Dedifferentiated amniotic fluid mesenchymal stem cell (primary cell): ENCODE data around the gene LIPT2.

Experiments used
- DNase-seq: peaks from one replicate; pipeline ENCODE4 v3.0.0-alpha.2; 2016; ENCODE audit errors: extremely low spot score

LIPT2 gene

DNA sequence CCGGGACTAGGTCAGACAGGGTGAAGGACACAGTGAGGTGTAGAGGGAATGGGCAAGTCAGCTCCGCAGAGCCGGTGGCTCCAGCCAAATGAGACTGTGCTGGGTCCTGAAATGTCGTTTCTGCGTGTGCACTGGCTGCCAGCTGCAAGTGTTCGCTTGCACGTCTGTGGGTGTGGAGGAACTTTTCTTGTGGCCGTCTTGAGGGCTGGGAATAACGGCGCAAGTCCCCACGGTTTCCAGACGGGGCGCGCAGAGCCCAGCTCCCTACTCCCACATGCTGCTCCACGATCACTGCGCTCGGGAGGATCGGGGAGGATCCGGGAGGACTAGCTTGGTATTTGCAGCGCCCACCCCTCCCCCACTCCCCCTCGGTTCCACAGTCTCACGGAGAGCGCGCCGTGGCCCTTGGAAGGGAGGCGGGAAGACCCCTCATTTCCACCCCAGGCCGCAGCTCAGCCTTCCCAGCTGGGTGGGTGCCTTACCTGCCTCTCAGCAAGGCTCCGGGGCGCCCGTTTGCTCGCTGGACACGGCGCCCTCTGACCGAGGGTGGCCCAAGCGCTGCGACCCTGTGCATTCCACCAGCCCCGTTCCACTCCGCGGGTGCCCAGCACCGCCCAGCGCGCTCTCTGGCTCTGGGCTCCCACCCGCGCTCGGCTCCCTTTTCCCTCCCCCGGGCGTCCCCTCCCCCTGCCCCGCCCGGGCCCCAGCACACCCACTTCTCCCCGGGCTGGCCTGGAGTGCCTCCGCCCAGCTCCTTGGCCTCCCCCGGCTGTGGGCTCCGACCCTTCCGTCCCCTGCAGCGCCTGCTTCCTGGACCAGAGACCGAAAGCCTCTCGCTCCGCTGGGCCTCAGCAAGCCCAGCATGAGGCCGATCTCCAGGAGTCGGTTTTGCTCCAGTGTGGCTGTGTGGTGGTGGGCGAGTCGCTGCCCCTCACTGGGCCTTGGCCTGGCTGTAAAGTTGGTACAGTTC lies 26.3 kb downstream of the LIPT2 start, which contains the start of gene KCNE3:
Gene KCNE3 (minus strand): TSS at position 634 of the 970 bp plus-strand sequence. CDS start 9,986 bp downstream, outside the sequence.
- DNase-seq: no peak

DNA sequence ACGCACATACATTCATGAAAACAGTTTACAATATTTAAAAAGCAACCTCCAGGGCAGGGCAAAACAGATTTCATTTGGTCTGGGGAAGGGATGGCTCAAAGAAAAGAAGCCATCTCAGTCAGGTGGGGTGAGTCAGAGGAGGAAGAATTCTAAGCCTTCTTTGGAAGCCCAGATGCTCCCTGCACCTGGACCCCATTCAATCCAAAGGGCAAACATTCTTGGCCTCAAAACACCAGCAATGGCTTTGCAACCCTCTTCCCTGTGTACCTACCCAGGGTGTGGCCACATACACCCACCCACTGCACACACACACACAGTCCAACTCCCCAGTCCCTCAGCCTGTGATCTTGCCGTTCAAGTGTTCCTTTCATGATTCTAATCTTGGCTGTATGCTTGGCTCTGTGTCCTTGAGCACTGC lies 28.2 kb downstream of the LIPT2 start:
- no peak for DNase-seq

DNA sequence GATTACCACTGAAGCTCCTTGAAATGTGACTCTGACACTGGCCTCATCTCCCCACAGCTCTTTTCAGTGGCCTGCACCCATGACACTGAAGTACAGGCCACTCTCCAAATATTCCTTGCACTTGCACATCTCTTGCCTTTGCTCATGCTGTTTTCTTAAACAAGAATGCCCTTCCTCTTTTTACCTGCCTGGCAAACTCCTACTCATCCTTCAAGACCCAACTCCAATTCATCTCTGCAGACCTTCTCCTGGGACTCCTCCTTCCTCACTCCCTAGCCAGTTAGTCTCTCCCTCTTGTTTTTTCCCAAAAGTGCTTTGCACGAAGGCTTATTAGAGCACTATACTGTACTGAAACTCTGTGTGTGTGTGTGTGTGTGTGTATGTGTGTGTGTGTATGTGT lies 28.8 kb downstream of the LIPT2 start:
- no peak for DNase-seq

DNA sequence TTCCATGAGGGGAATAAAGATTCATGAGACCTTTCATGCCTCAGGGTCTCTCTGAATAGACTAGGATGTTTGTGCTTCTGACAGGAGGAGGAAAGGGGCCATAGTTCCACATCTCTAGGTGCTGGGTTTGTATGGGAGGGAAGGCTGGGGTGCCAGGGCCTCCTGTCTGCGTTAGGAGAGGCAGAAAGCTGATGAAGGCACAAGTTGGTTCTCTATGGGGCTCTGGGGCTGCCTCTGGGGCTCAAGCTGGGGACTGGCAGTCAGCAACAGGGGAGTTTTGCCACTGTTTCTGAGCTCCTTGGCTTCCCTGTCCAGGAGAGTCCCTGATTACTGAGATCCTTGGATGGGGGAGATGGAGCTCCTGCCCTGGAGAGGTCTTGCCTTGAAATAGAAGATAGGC lies 30.3 kb downstream of the LIPT2 start:
- DNase-seq: no peak

DNA sequence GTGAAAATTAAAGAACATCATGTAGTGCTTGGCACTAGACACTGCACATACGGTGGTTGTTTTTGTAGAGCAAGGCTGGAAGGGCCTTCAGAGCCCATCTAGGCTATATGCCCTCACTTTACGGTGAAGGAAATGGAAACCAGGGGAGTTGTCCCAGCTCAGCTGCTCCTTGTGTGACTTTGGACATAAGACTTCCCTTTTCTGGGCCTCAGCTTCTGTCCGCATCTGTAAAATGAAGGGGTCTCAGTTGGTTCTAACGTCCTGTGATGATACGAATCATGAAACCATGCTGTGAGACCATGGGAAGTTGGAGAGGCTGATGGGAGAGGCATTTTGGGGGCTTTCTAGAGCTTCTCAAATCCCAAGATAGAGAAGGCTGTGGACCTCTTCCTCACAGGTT lies 30.9 kb downstream of the LIPT2 start:
- DNase-seq: no peak

DNA sequence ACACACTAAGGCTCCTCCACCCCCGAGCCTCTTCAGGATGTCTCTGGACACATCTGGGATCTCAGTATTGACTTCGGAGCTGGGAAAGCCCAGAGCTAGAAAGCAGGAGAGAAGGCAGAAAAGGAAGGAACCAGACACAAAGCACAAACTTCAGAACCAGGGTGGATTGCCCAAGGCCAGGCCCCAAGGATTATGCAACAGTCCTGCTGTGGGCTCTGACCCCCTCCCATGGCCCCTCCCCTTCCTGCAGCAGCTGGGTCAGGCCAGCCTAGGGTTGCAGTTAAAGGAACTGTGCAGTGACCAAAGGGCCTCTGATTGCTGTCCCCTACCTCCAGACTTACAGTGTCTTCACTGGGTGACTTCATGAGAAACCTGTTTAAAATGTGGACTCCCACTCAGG lies 31.5 kb downstream of the LIPT2 start:
- DNase-seq: no peak

DNA sequence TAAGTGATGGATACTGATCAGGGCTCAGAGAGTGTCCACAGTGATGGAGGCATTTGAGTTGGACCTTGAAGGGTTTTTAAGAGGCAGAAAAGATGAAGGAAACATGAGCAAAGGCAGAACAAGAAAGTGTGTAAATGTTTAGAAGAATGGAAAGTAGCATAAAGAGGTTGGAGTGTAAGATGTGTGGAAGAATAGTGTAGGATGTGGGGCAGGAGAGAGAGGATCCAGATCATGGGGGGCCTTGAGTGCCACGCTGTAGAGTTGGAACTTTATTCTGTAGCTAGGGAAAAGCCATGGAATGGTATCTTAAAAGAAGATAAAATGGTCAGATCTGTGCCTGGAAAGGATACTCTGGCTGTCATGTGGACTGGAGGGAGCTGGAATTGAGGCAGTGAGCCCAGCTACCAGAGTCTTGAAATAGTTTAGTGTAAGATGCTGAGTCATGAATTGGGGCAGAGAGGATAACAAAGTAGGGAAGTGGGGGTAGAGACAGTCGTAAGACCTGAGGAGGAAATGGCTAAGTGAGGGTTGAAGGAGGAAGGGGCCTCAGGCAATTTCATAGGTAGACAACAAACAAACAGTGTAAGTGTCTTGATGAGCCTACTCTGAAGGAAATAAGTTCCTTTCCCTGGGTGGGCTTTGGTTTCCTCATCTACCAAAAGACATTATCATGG lies 32.9 kb downstream of the LIPT2 start:
- no peak for DNase-seq

DNA sequence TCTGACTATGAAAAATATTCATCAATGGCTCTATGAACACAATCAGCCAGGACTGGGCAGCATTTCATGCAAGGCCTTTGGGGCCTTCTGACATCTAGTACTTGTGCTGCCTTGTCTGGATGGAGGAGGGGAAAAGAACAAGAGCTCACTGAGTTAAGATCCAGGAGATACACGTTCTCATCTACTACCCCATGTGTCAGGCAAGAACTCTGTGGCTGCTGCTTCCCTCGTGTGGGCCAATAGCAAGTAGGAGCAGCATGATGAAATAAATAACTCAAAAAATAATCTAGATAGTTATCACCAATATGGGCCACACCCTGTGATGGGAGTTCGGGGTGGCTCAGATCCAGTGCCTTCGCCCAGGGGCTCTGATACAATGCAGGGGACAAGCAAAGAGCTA lies 33.5 kb downstream of the LIPT2 start:
- DNase-seq: no peak

DNA sequence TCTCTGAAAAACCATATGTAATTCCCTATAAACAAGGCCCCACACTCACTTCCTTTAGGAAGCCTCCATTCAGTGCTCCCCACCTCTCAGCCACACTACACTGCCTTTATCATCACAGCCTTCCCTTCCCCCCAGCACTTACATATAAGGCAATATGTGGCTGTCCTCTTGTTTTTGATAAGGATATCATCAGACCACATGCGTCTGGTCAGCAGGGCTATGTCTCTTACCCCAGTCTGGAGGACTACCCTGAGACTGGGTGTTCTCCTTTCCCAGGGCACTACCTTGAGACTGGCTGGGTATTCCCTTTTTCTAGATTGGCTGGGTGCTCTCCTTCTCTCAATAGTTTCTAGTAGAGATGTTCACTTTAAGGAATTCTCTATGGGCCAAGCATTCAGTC lies 33.9 kb downstream of the LIPT2 start:
- DNase-seq: no peak

DNA sequence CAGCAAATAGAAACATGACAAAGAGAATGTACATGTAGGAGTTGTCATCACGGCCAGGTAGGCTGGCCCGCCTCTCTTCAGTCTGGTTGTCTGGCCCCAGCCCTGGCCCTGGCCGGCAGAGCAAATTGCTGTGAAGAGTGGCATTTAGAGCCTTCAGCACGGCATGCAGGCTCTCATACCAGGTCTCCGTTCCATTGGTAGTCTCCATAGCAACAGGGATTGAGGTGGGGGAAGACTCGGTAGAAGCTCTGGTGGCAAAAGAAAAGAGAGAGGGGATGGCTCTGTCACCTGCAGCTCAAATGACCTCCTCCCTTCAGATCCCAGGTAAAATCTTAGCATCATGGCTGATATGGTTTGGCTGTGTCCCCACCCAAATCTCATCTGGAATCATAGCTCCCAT lies 36.2 kb downstream of the LIPT2 start:
- no peak for DNase-seq

DNA sequence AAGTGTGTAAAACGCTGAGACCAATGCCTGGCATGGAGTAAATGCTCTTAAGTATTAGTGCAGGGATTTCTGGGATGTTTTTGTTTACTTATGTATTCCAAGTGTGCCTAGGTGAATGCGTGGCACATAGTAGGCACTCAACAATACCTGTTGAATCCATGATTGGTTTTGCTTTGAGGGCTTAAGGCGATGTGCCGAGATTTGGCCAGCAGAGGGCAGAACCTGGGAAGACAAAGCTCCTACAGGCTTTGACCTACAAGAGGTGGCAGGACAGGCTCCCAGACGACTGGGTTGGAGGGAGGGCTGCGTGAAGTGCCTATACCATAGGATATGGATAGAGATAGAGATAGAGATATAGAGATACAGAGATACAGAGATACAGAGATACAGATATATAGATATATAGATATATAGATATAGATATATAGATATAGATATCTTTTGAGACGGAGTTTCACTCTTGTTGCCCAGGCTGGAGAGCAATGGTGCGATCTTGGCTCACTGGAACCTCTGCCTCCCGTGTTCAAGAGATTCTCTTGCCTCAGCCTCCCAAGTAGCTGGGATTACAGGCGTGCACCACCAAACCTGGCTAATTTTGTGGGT lies 40.0 kb downstream of the LIPT2 start:
- peak; percentile 69 for DNase-seq

DNA sequence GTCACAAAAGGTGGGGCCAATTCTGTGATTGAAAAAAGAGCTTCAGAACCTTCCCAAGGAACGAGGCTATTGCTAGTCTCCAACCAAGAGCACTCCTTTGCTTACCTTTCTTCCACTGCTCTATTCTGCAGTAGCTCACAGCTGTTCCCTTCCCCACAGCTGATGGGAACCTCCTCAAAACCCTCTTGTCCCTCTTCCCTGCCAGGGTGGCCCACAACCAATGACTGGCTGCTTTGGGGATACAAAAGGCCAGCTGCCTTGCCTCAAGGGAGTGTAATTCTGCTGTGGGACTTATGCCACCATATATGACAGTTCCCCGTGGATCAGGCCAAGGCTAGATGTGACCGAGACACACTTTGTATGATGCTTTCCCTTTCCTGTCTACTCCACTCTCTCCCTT lies 41.2 kb downstream of the LIPT2 start:
- DNase-seq: no peak

DNA sequence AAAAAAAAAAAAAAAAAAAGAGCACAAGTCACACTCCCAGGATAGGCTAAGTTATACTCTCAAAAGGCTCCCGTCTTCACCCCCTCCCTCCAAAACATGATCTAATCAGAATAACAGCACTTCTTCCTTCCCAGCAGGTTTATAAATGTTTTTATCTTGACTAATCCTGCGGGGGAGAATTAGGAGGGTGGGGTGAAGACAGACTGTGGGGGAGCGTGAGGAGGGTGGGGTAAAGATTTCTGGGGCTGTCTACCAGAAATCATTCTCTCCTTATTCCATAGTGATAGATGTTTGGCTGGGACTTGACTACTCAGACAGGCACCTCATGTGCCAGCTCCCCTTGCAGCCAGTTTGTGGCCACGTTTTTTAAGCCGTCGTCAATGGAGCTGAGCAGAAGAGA lies 43.2 kb downstream of the LIPT2 start:
- no peak for DNase-seq

DNA sequence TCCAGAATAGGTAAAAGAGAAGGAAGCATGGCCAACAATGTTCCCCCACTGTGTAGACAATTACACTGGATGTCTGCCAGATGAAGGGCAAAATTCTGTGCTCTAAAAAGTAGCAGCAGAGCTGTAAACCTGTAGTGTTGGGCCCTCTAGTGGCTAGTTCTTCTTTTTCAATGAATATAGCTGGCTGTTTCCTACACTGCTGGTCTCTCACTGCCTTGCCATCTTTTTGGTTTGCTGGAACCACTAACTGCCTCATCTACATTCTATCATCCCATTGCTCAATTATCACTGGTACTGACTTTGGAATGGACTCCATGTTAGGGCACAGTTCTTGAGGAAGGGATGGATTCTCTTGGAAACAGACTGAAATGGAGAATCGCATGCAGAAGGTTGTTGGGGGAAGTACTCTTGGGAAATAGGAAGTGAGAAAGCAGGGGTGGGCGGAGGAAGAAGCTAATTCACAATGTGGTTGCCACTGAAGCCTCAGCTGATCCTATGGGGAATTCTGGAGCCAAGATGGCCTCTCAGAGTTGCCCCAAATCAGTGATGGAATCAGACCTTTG lies 44.1 kb downstream of the LIPT2 start:
- DNase-seq: peak; percentile 84

DNA sequence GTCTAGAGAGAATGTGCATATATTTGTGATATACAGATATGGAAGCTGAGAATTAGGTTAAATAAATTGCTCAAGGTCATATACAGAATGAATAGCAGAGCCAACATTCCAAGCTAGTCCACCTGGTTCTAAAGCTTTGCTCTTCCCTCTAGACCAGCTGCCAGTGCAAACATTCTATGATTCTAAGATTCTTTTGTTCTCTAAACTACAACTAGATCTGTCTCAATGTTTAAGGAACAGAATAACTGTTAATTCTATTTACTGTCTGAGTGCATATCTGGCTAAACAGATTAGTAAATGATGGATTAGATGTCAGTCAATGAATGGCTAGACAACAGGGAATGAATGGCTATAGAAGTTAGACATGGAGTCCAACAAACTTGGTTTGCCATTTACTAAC lies 45.8 kb downstream of the LIPT2 start:
- DNase-seq: no peak

DNA sequence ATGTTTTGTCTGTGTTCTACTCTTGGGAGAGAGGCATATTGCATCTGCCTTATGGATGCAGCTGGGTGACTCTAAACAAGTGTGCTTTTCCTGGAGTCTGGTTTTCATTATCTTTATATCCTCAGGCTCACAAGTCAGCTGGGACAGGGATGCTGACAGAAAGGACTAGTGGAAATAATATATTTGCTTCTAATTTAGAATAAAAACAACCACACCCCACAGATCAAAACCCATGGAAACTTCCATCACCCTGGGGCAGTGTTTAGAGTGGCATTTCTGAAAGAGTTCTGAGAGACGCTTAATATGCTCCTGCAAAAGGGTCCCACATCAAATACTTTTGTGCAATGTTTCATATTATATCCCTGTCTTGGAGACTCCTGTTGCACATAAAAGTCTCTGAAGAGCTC lies 47.0 kb downstream of the LIPT2 start:
- peak; percentile 50 for DNase-seq

DNA sequence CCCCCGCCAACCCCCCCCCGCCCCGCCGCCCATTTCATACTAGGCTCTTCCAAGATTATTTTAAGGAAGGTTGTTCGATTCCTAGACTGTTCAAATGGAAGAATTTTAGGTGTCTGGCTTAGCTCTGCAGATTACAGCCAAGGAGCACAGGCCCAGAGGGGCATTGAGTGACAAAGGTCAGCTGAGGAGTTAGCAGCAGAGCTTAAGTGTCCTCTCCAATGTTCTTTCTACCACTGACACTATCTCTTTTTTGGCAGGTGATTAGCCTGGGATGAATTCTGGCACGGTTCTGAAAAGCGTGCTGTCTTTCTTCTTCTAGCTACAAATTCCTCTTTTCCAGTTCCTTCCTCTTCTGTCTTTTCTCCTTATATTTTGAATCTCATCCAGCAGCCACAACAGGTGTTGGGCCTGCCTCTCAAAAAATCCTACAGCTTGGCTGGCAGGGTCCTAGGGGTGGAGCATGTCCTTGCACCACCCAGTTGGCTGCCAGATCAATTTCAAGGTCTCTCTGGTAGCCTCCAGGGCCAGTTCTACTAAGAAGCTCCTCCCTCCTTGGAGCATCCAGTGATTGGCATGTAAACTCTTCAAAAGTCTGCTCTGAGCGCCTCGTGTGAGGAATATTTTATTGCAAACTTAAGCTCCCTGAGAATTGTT lies 49.2 kb downstream of the LIPT2 start:
- DNase-seq: no peak

DNA sequence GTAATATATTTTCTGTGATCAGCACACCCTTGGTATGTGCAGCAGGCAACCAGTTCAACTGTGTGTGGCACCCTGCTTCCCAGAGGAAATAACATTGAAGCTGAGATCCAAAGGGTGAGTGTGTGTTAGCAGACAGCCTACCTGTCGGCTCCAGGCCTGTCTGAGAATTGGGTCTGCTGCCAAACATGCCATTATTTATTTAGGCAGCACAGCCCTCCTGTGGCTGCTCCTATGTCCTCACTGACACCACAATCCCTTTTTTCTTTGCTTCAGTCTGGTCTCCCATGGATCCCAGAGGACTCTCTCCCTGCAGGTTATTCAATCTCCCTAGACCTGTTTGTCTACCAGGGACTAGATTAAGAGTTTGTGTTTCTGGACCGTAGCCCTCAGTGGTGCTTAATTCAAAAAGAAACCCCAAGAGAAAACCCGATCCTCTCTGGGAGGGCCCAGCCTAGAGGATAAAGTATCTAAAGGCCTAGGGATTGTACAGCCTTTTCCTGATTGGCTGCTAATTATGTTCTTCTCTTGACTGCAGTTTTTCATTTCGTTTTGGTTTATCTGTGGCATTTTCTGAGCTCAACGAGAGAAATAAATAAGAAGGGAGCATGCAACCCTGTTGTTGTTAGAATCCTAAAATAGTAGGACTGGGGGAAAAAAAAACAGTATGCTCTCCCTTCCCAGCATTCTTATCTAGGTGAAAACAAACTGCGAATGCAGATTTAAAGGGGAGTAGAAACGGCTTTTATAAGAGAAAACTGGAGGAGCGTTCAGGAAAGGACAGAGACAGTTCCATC lies 50.3 kb downstream of the LIPT2 start:
- DNase-seq: no peak

DNA sequence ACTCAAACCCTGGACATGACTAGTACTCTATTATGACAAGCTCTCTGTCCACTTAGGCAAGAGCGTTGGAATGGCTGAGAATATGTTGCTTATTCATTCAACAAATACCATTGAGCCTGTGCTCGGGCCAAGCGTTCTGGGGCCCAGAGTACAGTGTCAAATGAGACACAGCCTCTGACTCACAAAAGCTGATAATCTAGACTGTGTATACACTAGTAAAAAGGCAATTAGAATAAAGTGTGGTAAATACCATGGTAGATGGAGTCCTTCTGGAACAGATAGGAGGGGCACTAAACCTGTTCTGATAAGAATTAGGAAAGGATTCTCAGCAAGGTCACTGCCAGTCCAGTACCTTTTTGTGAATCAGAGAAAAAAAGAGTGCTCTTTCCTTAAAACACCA lies 50.9 kb downstream of the LIPT2 start:
- DNase-seq: no peak
